ENCODE data around the gene NFATC2. TPM values are rescaled to one million over a fixed set of nuclear protein-coding genes. Genes with fewer than 3 reads are reported as not detected.
"Not testable (repeated sequence)": the region's sequence is repeated elsewhere in the genome, so short reads cannot be mapped to it uniquely, and the experiment has no call there.

The NFATC2 gene
- total RNA-seq, 2 donors from 2014 or later, result 4.3 to 8.4 TPM

- Histone ChIP-seq H3K9me3 (no peaks in the 10 kb centered on the region), H3K4me3 (no peak overlapping the region), H3K4me1 (replicated peaks) (no peaks in the 10 kb centered on the region), H3K27me3 (replicated peaks; ENCODE audit: insufficient read depth) (no peaks in the 10 kb centered on the region), H3K36me3 (no peaks in the 10 kb centered on the region), H3K27ac (no peak overlapping the region)
- intact Hi-C loops (cut with DNase I), result no loop called here
- no peak for DNase-seq (ENCODE audit: low spot score)
- TF ChIP-seq POLR2AphosphoS5 (IDR thresholded peaks at IDR 0.05) (no peak), CTCF (IDR thresholded peaks at IDR 0.05) (no peak), POLR2A (IDR thresholded peaks at IDR 0.05) (no peak)
- 47% methylated on average over 1 of the region's 1 CpG for WGBS
Measured at GRCh38 chr20:51347831-51348230, 194.7 kb downstream of the NFATC2 start.

- Histone ChIP-seq H3K4me1 (replicated peaks) (no peaks in the 10 kb centered on the region), H3K27me3 (replicated peaks; ENCODE audit: insufficient read depth) (no peaks in the 10 kb centered on the region), H3K9me3 (no peaks in the 10 kb centered on the region), H3K36me3 (no peaks in the 10 kb centered on the region), H3K4me3 (no peak overlapping the region), H3K27ac (no peak overlapping the region)
- intact Hi-C loops (cut with DNase I), result no loop called here
- TF ChIP-seq POLR2A (IDR thresholded peaks at IDR 0.05), result no peak
- TF ChIP-seq CTCF (IDR thresholded peaks at IDR 0.05), result no peak
- no peak for DNase-seq (ENCODE audit: low spot score)
- 79% methylated on average over 8 of the region's 8 CpGs for whole genome bisulfite sequencing
Measured at GRCh38 chr20:51346686-51347485, 195.6 kb downstream of the NFATC2 start.

- no peak for TF ChIP-seq CTCF (IDR thresholded peaks at IDR 0.05)
- no peak for TF ChIP-seq POLR2A (IDR thresholded peaks at IDR 0.05)
- Histone ChIP-seq H3K36me3 (no peaks in the 10 kb centered on the region), H3K27me3 (replicated peaks; ENCODE audit: insufficient read depth) (no peaks in the 10 kb centered on the region), H3K4me3 (no peak overlapping the region), H3K4me1 (replicated peaks) (no peaks in the 10 kb centered on the region), H3K27ac (no peak overlapping the region), H3K9me3 (no peaks in the 10 kb centered on the region)
- intact Hi-C loops (cut with DNase I), result no loop called here
- WGBS, result 63% methylated on average over 8 of the region's 8 CpGs
- no peak for DNase-seq (ENCODE audit: low spot score)
Measured at GRCh38 chr20:51345601-51346101, 196.9 kb downstream of the NFATC2 start.

- DNase-seq (ENCODE audit: low spot score); H3K9me3 ChIP-seq; intact Hi-C loops (cut with DNase I); H3K27ac ChIP-seq; H3K4me3 ChIP-seq; H3K27me3 ChIP-seq (replicated peaks; ENCODE audit: insufficient read depth); H3K4me1 ChIP-seq (replicated peaks); H3K36me3 ChIP-seq: not testable (repeated sequence)
- WGBS, result 69% methylated on average over 3 of the region's 3 CpGs
Measured at GRCh38 chr20:51343802-51344201, 198.7 kb downstream of the NFATC2 start.

GRCh38 chr20:51342510-51343236 is 199.8 kb downstream of the NFATC2 start:
- 83% methylated on average over 8 of the region's 8 CpGs for WGBS

More at GRCh38 chr20:51342510-51343236, 199.8 kb downstream of the NFATC2 start:
- TF ChIP-seq POLR2AphosphoS5 (IDR thresholded peaks at IDR 0.05) (no peak), POLR2A (IDR thresholded peaks at IDR 0.05) (no peak), CTCF (IDR thresholded peaks at IDR 0.05) (no peak)
- no peaks in the 10 kb centered on the region for H3K27me3 ChIP-seq (replicated peaks; ENCODE audit: insufficient read depth)
- no peaks in the 10 kb centered on the region for H3K36me3 ChIP-seq
- intact Hi-C loops (cut with DNase I), result no loop called here
- H3K4me1 ChIP-seq (replicated peaks), result no peaks in the 10 kb centered on the region
- no peaks in the 10 kb centered on the region for H3K9me3 ChIP-seq
- no peak for DNase-seq (ENCODE audit: low spot score)
- H3K4me3 ChIP-seq, result no peak overlapping the region
- no peak overlapping the region for H3K27ac ChIP-seq
